HL-60 (cell line): Measurements from ENCODE around the gene ADAMTS12.

Source experiments
- GABPA ChIP-seq: IDR thresholded peaks from 2 replicates; pipeline ENCODE4 v1.6.1; 2012; ENCODE audit warnings: low read depth
- POLR2AphosphoS5 ChIP-seq: IDR thresholded peaks from 2 replicates; pipeline ENCODE4 v1.6.1; 2012; ENCODE audit warnings: low read depth
- TF ChIP-seq, protein P1 (sequence below): IDR thresholded peaks from one replicate; pipeline ENCODE4 v1.5.1; 2011; ENCODE audit warnings: low read length, control low read depth, inconsistent platforms; ENCODE audit not compliant: insufficient read depth
- TF ChIP-seq, protein P2 (sequence below): IDR thresholded peaks from 2 replicates; pipeline ENCODE4 v1.6.1; 2012; ENCODE audit warnings: low read depth; ENCODE audit not compliant: insufficient replicate concordance

DNA sequence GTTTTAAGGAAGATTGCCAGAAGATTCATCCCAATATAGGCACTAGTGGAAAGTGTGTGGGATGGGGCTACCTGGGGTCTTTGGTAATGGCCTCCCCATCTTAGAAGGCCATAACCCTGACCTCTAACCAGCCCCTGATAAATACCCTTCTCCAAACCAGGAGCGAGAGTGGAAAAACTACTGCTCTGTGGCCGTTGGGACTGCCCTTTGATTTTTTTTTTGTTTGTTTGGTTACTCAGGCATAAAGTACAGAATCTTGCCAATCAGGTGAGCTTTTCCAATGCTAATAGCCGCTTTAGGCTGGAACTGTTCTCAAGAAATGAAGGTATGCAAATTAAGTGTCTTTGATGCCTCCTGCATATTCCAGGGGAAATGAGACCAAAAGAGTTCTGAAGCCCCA, 153.7 kb downstream of the ADAMTS12 start:
- TF ChIP-seq, protein P1, sequence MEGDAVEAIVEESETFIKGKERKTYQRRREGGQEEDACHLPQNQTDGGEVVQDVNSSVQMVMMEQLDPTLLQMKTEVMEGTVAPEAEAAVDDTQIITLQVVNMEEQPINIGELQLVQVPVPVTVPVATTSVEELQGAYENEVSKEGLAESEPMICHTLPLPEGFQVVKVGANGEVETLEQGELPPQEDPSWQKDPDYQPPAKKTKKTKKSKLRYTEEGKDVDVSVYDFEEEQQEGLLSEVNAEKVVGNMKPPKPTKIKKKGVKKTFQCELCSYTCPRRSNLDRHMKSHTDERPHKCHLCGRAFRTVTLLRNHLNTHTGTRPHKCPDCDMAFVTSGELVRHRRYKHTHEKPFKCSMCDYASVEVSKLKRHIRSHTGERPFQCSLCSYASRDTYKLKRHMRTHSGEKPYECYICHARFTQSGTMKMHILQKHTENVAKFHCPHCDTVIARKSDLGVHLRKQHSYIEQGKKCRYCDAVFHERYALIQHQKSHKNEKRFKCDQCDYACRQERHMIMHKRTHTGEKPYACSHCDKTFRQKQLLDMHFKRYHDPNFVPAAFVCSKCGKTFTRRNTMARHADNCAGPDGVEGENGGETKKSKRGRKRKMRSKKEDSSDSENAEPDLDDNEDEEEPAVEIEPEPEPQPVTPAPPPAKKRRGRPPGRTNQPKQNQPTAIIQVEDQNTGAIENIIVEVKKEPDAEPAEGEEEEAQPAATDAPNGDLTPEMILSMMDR, result no peak
- no peak for TF ChIP-seq POLR2AphosphoS5
- TF ChIP-seq, protein P2, sequence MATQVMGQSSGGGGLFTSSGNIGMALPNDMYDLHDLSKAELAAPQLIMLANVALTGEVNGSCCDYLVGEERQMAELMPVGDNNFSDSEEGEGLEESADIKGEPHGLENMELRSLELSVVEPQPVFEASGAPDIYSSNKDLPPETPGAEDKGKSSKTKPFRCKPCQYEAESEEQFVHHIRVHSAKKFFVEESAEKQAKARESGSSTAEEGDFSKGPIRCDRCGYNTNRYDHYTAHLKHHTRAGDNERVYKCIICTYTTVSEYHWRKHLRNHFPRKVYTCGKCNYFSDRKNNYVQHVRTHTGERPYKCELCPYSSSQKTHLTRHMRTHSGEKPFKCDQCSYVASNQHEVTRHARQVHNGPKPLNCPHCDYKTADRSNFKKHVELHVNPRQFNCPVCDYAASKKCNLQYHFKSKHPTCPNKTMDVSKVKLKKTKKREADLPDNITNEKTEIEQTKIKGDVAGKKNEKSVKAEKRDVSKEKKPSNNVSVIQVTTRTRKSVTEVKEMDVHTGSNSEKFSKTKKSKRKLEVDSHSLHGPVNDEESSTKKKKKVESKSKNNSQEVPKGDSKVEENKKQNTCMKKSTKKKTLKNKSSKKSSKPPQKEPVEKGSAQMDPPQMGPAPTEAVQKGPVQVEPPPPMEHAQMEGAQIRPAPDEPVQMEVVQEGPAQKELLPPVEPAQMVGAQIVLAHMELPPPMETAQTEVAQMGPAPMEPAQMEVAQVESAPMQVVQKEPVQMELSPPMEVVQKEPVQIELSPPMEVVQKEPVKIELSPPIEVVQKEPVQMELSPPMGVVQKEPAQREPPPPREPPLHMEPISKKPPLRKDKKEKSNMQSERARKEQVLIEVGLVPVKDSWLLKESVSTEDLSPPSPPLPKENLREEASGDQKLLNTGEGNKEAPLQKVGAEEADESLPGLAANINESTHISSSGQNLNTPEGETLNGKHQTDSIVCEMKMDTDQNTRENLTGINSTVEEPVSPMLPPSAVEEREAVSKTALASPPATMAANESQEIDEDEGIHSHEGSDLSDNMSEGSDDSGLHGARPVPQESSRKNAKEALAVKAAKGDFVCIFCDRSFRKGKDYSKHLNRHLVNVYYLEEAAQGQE, result no peak
- no peak for TF ChIP-seq GABPA
